Measurements from ENCODE around the gene ANKS4B.

Gene ANKS4B

GRCh38 chr16:21302454-21302853 lies 69.0 kb downstream of the ANKS4B start:
- peak; percentile 50 for DNase-seq

DNA sequence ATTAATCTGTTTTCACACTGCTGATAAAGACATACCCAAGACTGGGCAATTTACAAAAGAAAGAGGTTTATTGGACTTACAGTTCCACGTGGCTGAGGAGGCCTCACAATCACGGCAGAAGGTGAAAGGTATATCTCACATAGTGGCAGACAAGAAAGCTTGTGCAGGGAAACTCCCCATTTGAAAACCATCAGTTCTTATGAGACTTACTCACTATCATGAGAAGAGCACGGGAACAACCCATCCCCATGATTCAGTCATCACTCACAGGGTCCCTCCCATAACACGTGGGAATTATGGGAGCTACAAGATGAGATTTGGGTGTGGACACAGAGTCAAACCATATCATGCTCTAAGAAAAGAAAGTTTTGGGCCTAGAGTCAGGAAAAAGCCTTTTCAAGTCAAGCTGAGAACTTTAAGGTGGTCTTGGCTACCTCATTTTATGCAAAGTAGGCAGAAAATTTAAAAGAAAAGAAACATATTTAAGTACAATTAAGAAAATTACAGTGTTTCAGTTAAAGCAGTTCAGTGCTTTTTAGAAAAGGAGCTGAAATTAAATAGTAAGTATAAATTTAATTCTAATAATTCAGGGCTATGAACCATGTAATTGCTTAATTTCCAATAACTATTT lies 69.5 kb downstream of the ANKS4B start:
- DNase-seq: peak; percentile 39
